Measurements from ENCODE around the gene CBLN3.

The CBLN3 gene

GRCh38 chr14:24442240-24443052, 13.0 kb upstream of the CBLN3 start, which contains the start of gene SDR39U1 (continued):
- TF ChIP-seq HIC1 (tag by site-specific recombination; IDR thresholded peaks at IDR 0.05) (no peak; the same call in 1 of the 2 replicates), IKZF3 (tag by site-specific recombination; IDR thresholded peaks at IDR 0.05) (peak; percentile 95), ZNF664 (tag by site-specific recombination; IDR thresholded peaks at IDR 0.05) (no peak), ZNF280D (tag by site-specific recombination; IDR thresholded peaks at IDR 0.05) (no peak), OSR2 (tag by site-specific recombination; IDR thresholded peaks at IDR 0.05) (no peak), ZNF148 (tag by site-specific recombination; IDR thresholded peaks at IDR 0.05; ENCODE audit: borderline replicate concordance) (no peak), ZNF560 (tag by site-specific recombination; IDR thresholded peaks at IDR 0.05; ENCODE audit: borderline replicate concordance) (no peak), SP2 (tag by site-specific recombination; IDR thresholded peaks at IDR 0.05) (peak; percentile 91), ZNF549 (tag by site-specific recombination; IDR thresholded peaks at IDR 0.05) (no peak), ZBTB17 (tag by site-specific recombination; IDR thresholded peaks at IDR 0.05) (peak; percentile 94), GFI1B (tag by site-specific recombination; IDR thresholded peaks at IDR 0.05) (no peak), GLIS1 (tag by site-specific recombination; IDR thresholded peaks at IDR 0.05) (peak; percentile 21; the same call in 1 of the 2 replicates), ZNF114 (tag by site-specific recombination; IDR thresholded peaks at IDR 0.05) (no peak), HOXC10 (CRISPR knock-in tag; IDR thresholded peaks at IDR 0.05) (no peak), PATZ1 (tag by site-specific recombination; IDR thresholded peaks at IDR 0.05) (peak; percentile 88), GLIS2 (tag by site-specific recombination; IDR thresholded peaks at IDR 0.05) (no peak), YY2 (tag by site-specific recombination; IDR thresholded peaks at IDR 0.05) (no peak), ZNF169 (tag by site-specific recombination; IDR thresholded peaks at IDR 0.05) (no peak), ZNF146 (tag by site-specific recombination; IDR thresholded peaks at IDR 0.05) (no peak), ZNF248 (tag by site-specific recombination; IDR thresholded peaks at IDR 0.05) (no peak), ZBTB49 (tag by site-specific recombination; IDR thresholded peaks at IDR 0.05; ENCODE audit: low read depth) (no peak), ZNF623 (tag by site-specific recombination; IDR thresholded peaks at IDR 0.05) (0 out of 2 replicates have a peak, but pooled peaks have one; percentile 9), ZNF341 (tag by site-specific recombination; IDR thresholded peaks at IDR 0.05; ENCODE audit: low read depth) (peak; percentile 86), ZNF211 (tag by site-specific recombination; IDR thresholded peaks at IDR 0.05; ENCODE audit: low read depth) (no peak), ZNF777 (tag by site-specific recombination; IDR thresholded peaks at IDR 0.05; ENCODE audit: borderline replicate concordance) (no peak)
